NCI-H2196 (cell line): Measurements from ENCODE around the gene APBA2.
"Not testable (repeated sequence)": the region's sequence is repeated elsewhere in the genome, so short reads cannot be mapped to it uniquely, and the experiment has no call there.

Source experiments
- DNase-seq: peaks from one replicate; lab custom pipeline; 2025; ENCODE audit not compliant: unreplicated experiment; lab: John Stamatoyannopoulos, UW

Gene APBA2

GRCh38 chr15:28994831-28995596 lies 109.2 kb downstream of the APBA2 start:
- DNase-seq = no peak

GRCh38 chr15:28995705-28996104 lies 109.9 kb downstream of the APBA2 start:
- DNase-seq = no peak

GRCh38 chr15:28996289-28996688 lies 110.5 kb downstream of the APBA2 start:
- DNase-seq = no peak

- DNase-seq = no peak
These were observed 111.2 kb downstream of the APBA2 start for GRCh38 chr15:28996953-28997352.

GRCh38 chr15:28997791-28998190 lies 112.0 kb downstream of the APBA2 start:
- DNase-seq = no peak

GRCh38 chr15:28998511-28998910 lies 112.7 kb downstream of the APBA2 start:
- no peak for DNase-seq

GRCh38 chr15:29003191-29003839 lies 117.5 kb downstream of the APBA2 start:
- no peak for DNase-seq

- DNase-seq = no peak
These were observed 118.1 kb downstream of the APBA2 start for GRCh38 chr15:29003840-29004233.

- no peak for DNase-seq
These were observed 120.2 kb downstream of the APBA2 start for GRCh38 chr15:29005931-29006330.

GRCh38 chr15:29008846-29009245 lies 123.1 kb downstream of the APBA2 start:
- DNase-seq = no peak

GRCh38 chr15:29012097-29012496 lies 126.3 kb downstream of the APBA2 start:
- no peak for DNase-seq

- no peak for DNase-seq
These were observed 128.7 kb downstream of the APBA2 start for GRCh38 chr15:29014493-29014892.

GRCh38 chr15:29016518-29016917 lies 130.7 kb downstream of the APBA2 start:
- DNase-seq = no peak

GRCh38 chr15:29018120-29018805 lies 132.5 kb downstream of the APBA2 start:
- no peak for DNase-seq

- DNase-seq = no peak
These were observed 133.5 kb downstream of the APBA2 start for GRCh38 chr15:29018995-29019976.

GRCh38 chr15:29021857-29022256 lies 136.1 kb downstream of the APBA2 start:
- DNase-seq = no peak

GRCh38 chr15:29024662-29025061 lies 138.9 kb downstream of the APBA2 start:
- DNase-seq = no peak

GRCh38 chr15:29025411-29025810 lies 139.6 kb downstream of the APBA2 start:
- DNase-seq = not testable (repeated sequence)

GRCh38 chr15:29028158-29028557 lies 142.4 kb downstream of the APBA2 start:
- DNase-seq = not testable (repeated sequence)

GRCh38 chr15:29029651-29030195 lies 143.9 kb downstream of the APBA2 start:
- DNase-seq = no peak
